GM12801 (cell line): ENCODE measurements around the gene NT5C1A.

ENCODE experiments used
- CTCF ChIP-seq: IDR thresholded peaks from one replicate; pipeline ENCODE4 v1.5.1; 2011; ENCODE audit warnings: control low read depth; ENCODE audit not compliant: insufficient read length; ENCODE audit errors: extremely low read depth

Gene NT5C1A

GRCh38 chr1:39617488-39618049 lies 54.3 kb downstream of the NT5C1A start:
- no peak for TF ChIP-seq CTCF

GRCh38 chr1:39615086-39615673 lies 56.7 kb downstream of the NT5C1A start:
- no peak for TF ChIP-seq CTCF

GRCh38 chr1:39614488-39614887 lies 57.4 kb downstream of the NT5C1A start:
- TF ChIP-seq CTCF = no peak

GRCh38 chr1:39613250-39613649 lies 58.7 kb downstream of the NT5C1A start:
- no peak for TF ChIP-seq CTCF

GRCh38 chr1:39609618-39610331 lies 62.1 kb downstream of the NT5C1A start:
- no peak for TF ChIP-seq CTCF
